Ascending aorta (tissue), 2 donors: Measurements from ENCODE around the gene MAP4. TPM values are rescaled to one million over a fixed set of nuclear protein-coding genes. Genes with fewer than 3 reads are reported as not detected.
"Not testable (repeated sequence)": the region's sequence is repeated elsewhere in the genome, so short reads cannot be mapped to it uniquely, and the experiment has no call there.

Experiments used
- DNase-seq, 2 donors: peaks; one replicate each; pipeline ENCODE4 v3.0.0-alpha.2; 2019; ENCODE audit warnings: low spot score in 2 of 2
- H3K27ac ChIP-seq, 2 donors: fragments of 200-600 bp; sonication (generic); one replicate each; pipeline ENCODE4 v1.5.1; 2016 to 2017; ENCODE audit warnings: mild to moderate bottlenecking in 1 of 2
- H3K27me3 ChIP-seq: fragments of 200-600 bp; sonication (generic); one replicate; pipeline ENCODE4 v1.5.1; 2017
- H3K36me3 ChIP-seq, 2 donors: fragments of 200-600 bp; sonication (generic); one replicate each; pipeline ENCODE4 v1.5.1; 2016
- H3K4me1 ChIP-seq, 2 donors: fragments of 200-600 bp; sonication (generic); one replicate each; pipeline ENCODE4 v1.5.1; 2016 to 2017; ENCODE audit warnings: mild to moderate bottlenecking in 1 of 2
- H3K4me3 ChIP-seq, 2 donors: fragments of 200-600 bp; sonication (generic); one replicate each; pipeline ENCODE4 v1.5.1; 2016 to 2017; ENCODE audit warnings: mild to moderate bottlenecking in 1 of 2
- H3K9me3 ChIP-seq, 2 donors: fragments of 200-600 bp; sonication (generic); one replicate each; pipeline ENCODE4 v1.5.1; 2016
- CTCF ChIP-seq, 3 experiments: fragments of 200-600 bp in 2 of 3; fragments of 450-650 bp in 1 of 3; sonication (generic) in 2 of 3; IDR thresholded peaks; one replicate each; pipeline ENCODE4 v1.5.1; 2016 to 2019; ENCODE audit warnings: antibody characterized with exemption in 3 of 3, mild to moderate bottlenecking in 1 of 3, moderate library complexity in 1 of 3
- intact Hi-C: fragments of 100-400 bp; cut with DNase I; formaldehyde crosslinking; loops from one replicate; pipeline ENCODE4 v1.15.1; 2023
- total RNA-seq: library from RNA; depleted of rRNA; stranded (reverse); fragments of >200 nt; gene quantifications from one replicate; pipeline ENCODE4 v1.1.0, GENCODE V29; 2016

The MAP4 gene
- total RNA-seq, result 140 TPM

GRCh38 chr3:48016301-48016973 is at the start of gene MAP4:
MAP4 (minus strand) TSS chr3:48016416; CDS start chr3:47998860, 17,556 bp downstream.
- intact Hi-C loops, result no loop called here
- peak within 1 kb of the TSS; percentile 76 to 83 for H3K27ac ChIP-seq

GRCh38 chr3:48065035-48065434 is 48.8 kb upstream of the MAP4 start:
- Histone ChIP-seq H3K4me3 (no peak overlapping the region), H3K27me3 (no peaks in the 10 kb centered on the region), H3K4me1 (peaks cover 5 to 19% of the 10 kb centered on the region in 2 donors), H3K9me3 (no peaks in the 10 kb centered on the region), H3K27ac (no peak overlapping the region), H3K36me3 (no peaks in the 10 kb centered on the region)
- TF ChIP-seq CTCF (IDR thresholded peaks at IDR 0.05), result no peak
- DNase-seq, result no peak
- intact Hi-C loops, result no loop called here

More at GRCh38 chr3:48016301-48016973, at the start of gene MAP4:
- no peak within 1 kb of the TSS for H3K4me3 ChIP-seq
- no peak for TF ChIP-seq CTCF (IDR thresholded peaks at IDR 0.05)
- H3K4me1 ChIP-seq, result peaks cover 19 to 59% of the 10 kb centered on the region in 2 donors
- no peaks in the 10 kb centered on the region for H3K36me3 ChIP-seq
- no peak for DNase-seq
- no peaks in the 10 kb centered on the region for H3K9me3 ChIP-seq
- no peaks in the 10 kb centered on the region for H3K27me3 ChIP-seq

GRCh38 chr3:48064292-48064829 is 48.1 kb upstream of the MAP4 start:
- no peaks in the 10 kb centered on the region for H3K36me3 ChIP-seq
- H3K9me3 ChIP-seq, result no peaks in the 10 kb centered on the region
- intact Hi-C loops, result no loop called here
- no peak overlapping the region for H3K4me3 ChIP-seq
- peaks cover 5 to 19% of the 10 kb centered on the region in 2 donors for H3K4me1 ChIP-seq
- no peak overlapping the region for H3K27ac ChIP-seq
- no peak for TF ChIP-seq CTCF (IDR thresholded peaks at IDR 0.05)
- H3K27me3 ChIP-seq, result no peaks in the 10 kb centered on the region
- no peak for DNase-seq

GRCh38 chr3:48061586-48061985 is 45.4 kb upstream of the MAP4 start:
- H3K27me3 ChIP-seq, H3K9me3 ChIP-seq, DNase-seq, intact Hi-C loops, H3K36me3 ChIP-seq, H3K27ac ChIP-seq, H3K4me3 ChIP-seq: not testable (repeated sequence)
- H3K4me1 ChIP-seq, result peaks cover 7 to 33% of the 10 kb centered on the region in 2 donors

GRCh38 chr3:48058091-48058490 is 41.9 kb upstream of the MAP4 start:
- H3K36me3 ChIP-seq, result no peaks in the 10 kb centered on the region
- peaks cover 7 to 26% of the 10 kb centered on the region in 2 donors for H3K4me1 ChIP-seq
- intact Hi-C loops, result no loop called here
- no peaks in the 10 kb centered on the region for H3K27me3 ChIP-seq
- no peaks in the 10 kb centered on the region for H3K9me3 ChIP-seq
- peak overlapping the region in 1 of 2 donors; percentile 63 for H3K27ac ChIP-seq
- no peak for DNase-seq
- H3K4me3 ChIP-seq, result peak overlapping the region in 1 of 2 donors; percentile 35
- no peak for TF ChIP-seq CTCF (IDR thresholded peaks at IDR 0.05)

GRCh38 chr3:48057521-48057920 is 41.3 kb upstream of the MAP4 start:
- H3K27ac ChIP-seq, result peak overlapping the region in 1 of 2 donors; percentile 63
- H3K4me3 ChIP-seq, result no peak overlapping the region
- H3K9me3 ChIP-seq, result no peaks in the 10 kb centered on the region
- DNase-seq, result no peak
- no peaks in the 10 kb centered on the region for H3K36me3 ChIP-seq
- H3K4me1 ChIP-seq, result peaks cover 7 to 26% of the 10 kb centered on the region in 2 donors
- TF ChIP-seq CTCF (IDR thresholded peaks at IDR 0.05), result no peak
- no peaks in the 10 kb centered on the region for H3K27me3 ChIP-seq
- intact Hi-C loops, result no loop called here
